ENCODE results near the gene NPTX1. TPM values are rescaled to one million over a fixed set of nuclear protein-coding genes. Genes with fewer than 3 reads are reported as not detected.
A peak's percentile ranks its signal among the peaks of the same experiment; 100 is the strongest.

NPTX1 gene
- polyA plus RNA-seq, 2 of the 4 experiments (the other 2 are of a cell fraction): 43.6 to 109 TPM

DNA sequence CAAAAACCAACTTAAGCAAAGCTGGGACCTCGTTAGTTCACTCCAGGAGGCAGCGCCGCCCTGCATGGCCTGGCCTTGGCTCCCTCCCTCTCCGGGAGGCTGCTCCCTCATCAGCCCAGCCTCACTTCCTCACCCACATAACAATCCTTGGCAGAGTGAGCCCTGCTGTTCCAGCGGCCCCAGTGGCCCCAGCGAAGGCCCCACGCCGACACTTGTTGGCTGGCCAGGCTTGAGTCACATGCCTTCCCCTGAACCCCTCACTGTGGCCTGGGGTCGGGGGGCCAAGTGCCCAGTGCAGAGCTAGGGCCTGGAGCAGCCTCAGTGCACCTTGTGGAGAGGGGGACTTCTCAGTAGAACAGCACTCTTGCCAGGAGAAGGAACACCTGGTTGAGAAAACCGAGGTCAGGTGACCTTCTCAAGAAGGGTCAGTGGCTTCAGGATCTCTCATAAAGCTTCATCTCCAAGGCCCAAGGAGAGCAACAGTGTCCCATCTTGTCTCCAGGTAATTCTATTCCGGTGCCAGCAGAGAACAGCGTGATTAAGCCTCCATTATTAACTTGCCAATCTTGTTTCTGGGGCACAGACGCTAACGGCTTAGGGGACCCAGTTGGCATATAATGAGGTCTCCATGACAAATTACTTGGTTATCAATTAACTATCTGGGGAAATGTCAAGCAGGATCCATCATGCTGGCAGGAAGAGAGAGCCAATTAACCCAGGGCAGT, 34.6 kb downstream of the NPTX1 start:
- WGBS (ENCODE audit: missing lambda C conversion rate): 66% methylated on average over 14 of the region's 14 CpGs
- DNase-seq (ENCODE audit: low read depth in 1 of 2, low spot score in 1 of 2): no peak
- Histone ChIP-seq H3K4me1 (peaks cover 6% of the 10 kb centered on the region; the same call in 1 of the 3 replicates), H3K4me3 (no peak overlapping the region), H3K4me2 (no peak overlapping the region), H3K27ac (no peak overlapping the region), H3K9me3 (no peaks in the 10 kb centered on the region)
- FAIRE-seq: no peak
- peak in 1 of 2 experiments; percentile 3; a peak in 1 of 6 replicates for ATAC-seq
- TF ChIP-seq CBX2 (IDR thresholded peaks at IDR 0.05; ENCODE audit: borderline replicate concordance, low read depth): no peak
- TF ChIP-seq TFCP2L1 (CRISPR knock-in tag; IDR thresholded peaks at IDR 0.05): no peak
- no peak for TF ChIP-seq TP53 (CRISPR knock-in tag; IDR thresholded peaks at IDR 0.05)
- TF ChIP-seq KDM5A (IDR thresholded peaks at IDR 0.05): no peak
- CTCF ChIA-PET: interaction anchor here (0.7 to 8.3 kb wide), 8 partner anchors 10 to 340 kb away, joined by 3 to 85 read pairs (median 4); partner anchors contain the start of gene GAA
- POLR2A ChIA-PET: interaction anchor here (1.8 to 2.1 kb wide), 2 partner anchors 13 kb away, joined by 7 to 18 read pairs; no protein-coding TSS in a partner anchor

DNA sequence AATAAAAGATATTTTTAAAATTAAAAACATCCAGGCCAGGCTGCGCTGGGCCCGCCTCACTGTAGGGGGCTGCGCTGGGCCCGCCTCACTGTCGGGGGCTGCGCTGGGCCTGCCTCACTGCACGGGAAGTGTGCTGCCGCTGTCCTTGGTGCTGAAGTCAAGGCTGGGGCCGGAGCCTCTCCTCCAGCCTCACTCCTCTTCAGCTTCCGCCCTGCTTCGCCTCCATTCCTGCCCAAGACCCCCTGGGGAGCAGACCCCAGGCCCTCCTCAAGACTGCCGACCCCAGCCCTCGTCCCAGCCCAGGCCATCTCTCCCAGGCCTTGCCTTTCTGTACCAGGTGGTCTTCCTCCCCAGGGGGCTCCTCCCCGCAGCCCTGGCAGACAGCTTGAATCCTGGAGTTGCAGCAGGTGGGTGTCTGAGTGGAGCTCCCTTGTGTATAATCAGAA, 35.3 kb downstream of the NPTX1 start:
- CTCF ChIA-PET: interaction anchor here (0.7 to 8.3 kb wide), 7 partner anchors 10 to 540 kb away, joined by 3 to 85 read pairs (median 3); no protein-coding TSS in a partner anchor
- Histone ChIP-seq H3K4me3 (no peak overlapping the region), H3K4me2 (no peak overlapping the region), H3K27ac (no peak overlapping the region), H3K4me1 (no peaks in the 10 kb centered on the region; the same call in 2 of the 3 replicates), H3K9me3 (no peaks in the 10 kb centered on the region)
- peak; percentile 35 to 65; a peak in 3 of 6 replicates for ATAC-seq
- WGBS (ENCODE audit: missing lambda C conversion rate): 32% methylated on average over 14 of the region's 14 CpGs
- TF ChIP-seq EHMT2 (IDR thresholded peaks at IDR 0.05; ENCODE audit: low read depth) (peak; percentile 79), HDAC2 (IDR thresholded peaks at IDR 0.05) (no peak), JUNB (IDR thresholded peaks at IDR 0.05) (no peak), HOXB5 (CRISPR knock-in tag; IDR thresholded peaks at IDR 0.05) (no peak), FOXS1 (CRISPR knock-in tag; IDR thresholded peaks at IDR 0.05) (no peak), KDM1A (IDR thresholded peaks at IDR 0.05; ENCODE audit: low read depth) (no peak), SMC3 (IDR thresholded peaks at IDR 0.05) (no peak), NPAS2 (CRISPR knock-in tag; IDR thresholded peaks at IDR 0.05; ENCODE audit: borderline replicate concordance) (no peak), CBX8 (IDR thresholded peaks at IDR 0.05) (no peak), POLR2A (IDR thresholded peaks at IDR 0.05; ENCODE audit: low read length) (no peak), FOSL2 (IDR thresholded peaks at IDR 0.05) (no peak), FOSL2 (CRISPR knock-in tag; IDR thresholded peaks at IDR 0.05) (no peak), FOSB (CRISPR knock-in tag; IDR thresholded peaks at IDR 0.05) (no peak), NFE2L2 (conservative IDR thresholded peaks at IDR 0.05; ENCODE audit: low read length) (no peak)
- TF ChIP-seq, protein P1, sequence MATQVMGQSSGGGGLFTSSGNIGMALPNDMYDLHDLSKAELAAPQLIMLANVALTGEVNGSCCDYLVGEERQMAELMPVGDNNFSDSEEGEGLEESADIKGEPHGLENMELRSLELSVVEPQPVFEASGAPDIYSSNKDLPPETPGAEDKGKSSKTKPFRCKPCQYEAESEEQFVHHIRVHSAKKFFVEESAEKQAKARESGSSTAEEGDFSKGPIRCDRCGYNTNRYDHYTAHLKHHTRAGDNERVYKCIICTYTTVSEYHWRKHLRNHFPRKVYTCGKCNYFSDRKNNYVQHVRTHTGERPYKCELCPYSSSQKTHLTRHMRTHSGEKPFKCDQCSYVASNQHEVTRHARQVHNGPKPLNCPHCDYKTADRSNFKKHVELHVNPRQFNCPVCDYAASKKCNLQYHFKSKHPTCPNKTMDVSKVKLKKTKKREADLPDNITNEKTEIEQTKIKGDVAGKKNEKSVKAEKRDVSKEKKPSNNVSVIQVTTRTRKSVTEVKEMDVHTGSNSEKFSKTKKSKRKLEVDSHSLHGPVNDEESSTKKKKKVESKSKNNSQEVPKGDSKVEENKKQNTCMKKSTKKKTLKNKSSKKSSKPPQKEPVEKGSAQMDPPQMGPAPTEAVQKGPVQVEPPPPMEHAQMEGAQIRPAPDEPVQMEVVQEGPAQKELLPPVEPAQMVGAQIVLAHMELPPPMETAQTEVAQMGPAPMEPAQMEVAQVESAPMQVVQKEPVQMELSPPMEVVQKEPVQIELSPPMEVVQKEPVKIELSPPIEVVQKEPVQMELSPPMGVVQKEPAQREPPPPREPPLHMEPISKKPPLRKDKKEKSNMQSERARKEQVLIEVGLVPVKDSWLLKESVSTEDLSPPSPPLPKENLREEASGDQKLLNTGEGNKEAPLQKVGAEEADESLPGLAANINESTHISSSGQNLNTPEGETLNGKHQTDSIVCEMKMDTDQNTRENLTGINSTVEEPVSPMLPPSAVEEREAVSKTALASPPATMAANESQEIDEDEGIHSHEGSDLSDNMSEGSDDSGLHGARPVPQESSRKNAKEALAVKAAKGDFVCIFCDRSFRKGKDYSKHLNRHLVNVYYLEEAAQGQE (IDR thresholded peaks at IDR 0.05): peak; percentile 97
- no peak for FAIRE-seq
- POLR2A ChIA-PET: interaction anchor here (2.1 kb wide), 1 partner anchor 14 kb away, joined by 7 read pairs; no protein-coding TSS in a partner anchor
- DNase-seq (ENCODE audit: low read depth in 1 of 2, low spot score in 1 of 2): peak in 1 of 2 experiments; percentile 68

DNA sequence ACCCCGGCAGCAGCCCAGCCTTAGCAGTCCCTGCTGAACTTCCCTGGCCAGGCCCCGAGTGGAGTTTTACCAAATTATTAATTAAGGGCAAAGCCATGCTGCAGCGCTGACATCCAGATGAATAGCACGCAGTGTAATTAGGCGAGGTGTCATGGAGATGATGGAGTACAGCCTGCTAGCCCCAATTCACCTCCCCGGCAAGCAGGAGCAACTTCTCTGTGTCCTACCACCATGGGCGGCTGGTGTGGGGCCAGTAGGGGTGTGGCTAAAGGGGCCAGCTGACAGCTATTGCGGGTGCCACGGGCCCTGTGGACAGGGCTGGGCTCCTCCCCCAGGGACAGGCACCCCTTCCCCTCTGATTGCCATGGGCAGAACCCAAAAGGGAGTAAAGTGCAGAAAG, 36.9 kb downstream of the NPTX1 start:
- ATAC-seq: no peak
- no peak overlapping the region for H3K4me3 ChIP-seq
- no peak for FAIRE-seq
- no peak overlapping the region for H3K27ac ChIP-seq
- ChIA-PET POLR2A (no interaction called here), CTCF (interaction anchor here (1.1 to 8.3 kb wide), 3 partner anchors 14 to 312 kb away, joined by 3 to 85 read pairs (median 4); no protein-coding TSS in a partner anchor)
- H3K4me1 ChIP-seq: no peaks in the 10 kb centered on the region
- no peak for DNase-seq (ENCODE audit: low read depth in 1 of 2, low spot score in 1 of 2)
- WGBS (ENCODE audit: missing lambda C conversion rate): 61% methylated on average over 9 of the region's 9 CpGs
- H3K9me3 ChIP-seq: no peaks in the 10 kb centered on the region
- no peak overlapping the region for H3K4me2 ChIP-seq
- TF ChIP-seq, protein P2, sequence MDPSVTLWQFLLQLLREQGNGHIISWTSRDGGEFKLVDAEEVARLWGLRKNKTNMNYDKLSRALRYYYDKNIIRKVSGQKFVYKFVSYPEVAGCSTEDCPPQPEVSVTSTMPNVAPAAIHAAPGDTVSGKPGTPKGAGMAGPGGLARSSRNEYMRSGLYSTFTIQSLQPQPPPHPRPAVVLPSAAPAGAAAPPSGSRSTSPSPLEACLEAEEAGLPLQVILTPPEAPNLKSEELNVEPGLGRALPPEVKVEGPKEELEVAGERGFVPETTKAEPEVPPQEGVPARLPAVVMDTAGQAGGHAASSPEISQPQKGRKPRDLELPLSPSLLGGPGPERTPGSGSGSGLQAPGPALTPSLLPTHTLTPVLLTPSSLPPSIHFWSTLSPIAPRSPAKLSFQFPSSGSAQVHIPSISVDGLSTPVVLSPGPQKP (IDR thresholded peaks at IDR 0.05; ENCODE audit: low read depth, low read length): no peak
- TF ChIP-seq NPAS2 (CRISPR knock-in tag; IDR thresholded peaks at IDR 0.05; ENCODE audit: borderline replicate concordance): no peak
- TF ChIP-seq BHLHE40 (IDR thresholded peaks at IDR 0.05; ENCODE audit: low read depth, low read length): no peak
- TF ChIP-seq, protein P3, sequence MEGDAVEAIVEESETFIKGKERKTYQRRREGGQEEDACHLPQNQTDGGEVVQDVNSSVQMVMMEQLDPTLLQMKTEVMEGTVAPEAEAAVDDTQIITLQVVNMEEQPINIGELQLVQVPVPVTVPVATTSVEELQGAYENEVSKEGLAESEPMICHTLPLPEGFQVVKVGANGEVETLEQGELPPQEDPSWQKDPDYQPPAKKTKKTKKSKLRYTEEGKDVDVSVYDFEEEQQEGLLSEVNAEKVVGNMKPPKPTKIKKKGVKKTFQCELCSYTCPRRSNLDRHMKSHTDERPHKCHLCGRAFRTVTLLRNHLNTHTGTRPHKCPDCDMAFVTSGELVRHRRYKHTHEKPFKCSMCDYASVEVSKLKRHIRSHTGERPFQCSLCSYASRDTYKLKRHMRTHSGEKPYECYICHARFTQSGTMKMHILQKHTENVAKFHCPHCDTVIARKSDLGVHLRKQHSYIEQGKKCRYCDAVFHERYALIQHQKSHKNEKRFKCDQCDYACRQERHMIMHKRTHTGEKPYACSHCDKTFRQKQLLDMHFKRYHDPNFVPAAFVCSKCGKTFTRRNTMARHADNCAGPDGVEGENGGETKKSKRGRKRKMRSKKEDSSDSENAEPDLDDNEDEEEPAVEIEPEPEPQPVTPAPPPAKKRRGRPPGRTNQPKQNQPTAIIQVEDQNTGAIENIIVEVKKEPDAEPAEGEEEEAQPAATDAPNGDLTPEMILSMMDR (IDR thresholded peaks at IDR 0.05): no peak
- no peak for TF ChIP-seq HDAC2 (IDR thresholded peaks at IDR 0.05)
- no peak for TF ChIP-seq RAD21 (conservative IDR thresholded peaks at IDR 0.05 in 1 of 2, IDR thresholded peaks at IDR 0.05 in 1 of 2)
- TF ChIP-seq HOXB5 (CRISPR knock-in tag; IDR thresholded peaks at IDR 0.05): no peak
- TF ChIP-seq HOXB13 (CRISPR knock-in tag; IDR thresholded peaks at IDR 0.05; ENCODE audit: low read depth): no peak
- no peak for TF ChIP-seq JUNB (IDR thresholded peaks at IDR 0.05)
- no peak for TF ChIP-seq HOXA7 (CRISPR knock-in tag; IDR thresholded peaks at IDR 0.05)
- TF ChIP-seq NFE2L2 (conservative IDR thresholded peaks at IDR 0.05; ENCODE audit: low read length): no peak
- no peak for TF ChIP-seq RNF2 (IDR thresholded peaks at IDR 0.05; ENCODE audit: borderline replicate concordance, low read depth)
- TF ChIP-seq TFCP2L1 (CRISPR knock-in tag; IDR thresholded peaks at IDR 0.05): no peak
- no peak for TF ChIP-seq ESRRA (IDR thresholded peaks at IDR 0.05; ENCODE audit: borderline replicate concordance, low read length)
- TF ChIP-seq MYC (IDR thresholded peaks at IDR 0.05; ENCODE audit: borderline replicate concordance, low read length): no peak
